Hippocampal formation (tissue), 2 donors: ENCODE results near the gene BABAM2.
"Not testable (repeated sequence)": the region's sequence is repeated elsewhere in the genome, so short reads cannot be mapped to it uniquely, and the experiment has no call there.

Experiments used
- DNase-seq, 2 donors: peaks; one replicate each; lab custom pipeline; 2025; lab: John Stamatoyannopoulos, UW

The BABAM2 gene

DNA sequence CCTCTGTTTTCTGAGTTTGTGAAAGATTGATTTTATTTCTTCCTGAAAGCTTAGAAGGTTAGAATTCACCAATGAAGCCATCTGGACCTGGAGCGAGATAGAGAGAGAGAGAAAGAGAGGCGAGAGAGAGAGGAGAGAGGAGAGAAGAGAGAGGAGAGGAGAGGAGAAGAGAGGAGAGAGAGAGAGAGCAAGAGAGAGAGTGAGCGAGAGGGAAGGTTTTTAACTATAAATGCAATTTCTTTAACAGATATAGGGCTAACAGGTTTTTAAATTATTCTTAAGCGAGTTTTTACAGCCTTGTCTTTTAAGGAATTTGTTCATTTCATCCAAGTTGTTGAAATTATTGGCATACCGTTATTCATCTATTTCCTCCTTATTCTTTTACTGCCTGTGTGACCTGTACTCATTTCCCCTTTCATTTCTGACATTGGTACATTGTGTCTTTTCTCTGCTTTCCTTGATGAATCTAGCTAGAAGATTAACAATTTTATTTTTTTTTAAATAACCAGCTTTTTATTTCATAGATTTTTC, 56.1 kb downstream of the BABAM2 start:
- DNase-seq: no peak

DNA sequence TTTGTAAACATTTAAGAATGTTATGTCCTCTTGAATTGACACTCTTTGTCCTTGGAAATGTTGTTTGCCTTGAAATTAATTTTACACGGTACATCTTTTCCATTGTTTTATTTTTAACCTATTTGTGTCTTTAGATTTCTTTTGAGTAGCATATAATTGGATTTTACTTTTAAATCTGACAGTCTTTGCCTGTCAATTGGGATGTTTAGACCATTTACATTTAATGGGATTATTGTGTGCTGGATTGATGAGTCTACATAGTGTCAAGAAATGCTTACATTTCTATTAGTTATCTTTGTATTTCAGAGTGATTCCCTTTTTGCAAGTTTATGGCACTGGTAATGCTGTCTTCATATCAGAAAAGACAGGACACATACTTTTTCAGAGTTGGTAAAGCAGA, 61.5 kb downstream of the BABAM2 start:
- DNase-seq: no peak

DNA sequence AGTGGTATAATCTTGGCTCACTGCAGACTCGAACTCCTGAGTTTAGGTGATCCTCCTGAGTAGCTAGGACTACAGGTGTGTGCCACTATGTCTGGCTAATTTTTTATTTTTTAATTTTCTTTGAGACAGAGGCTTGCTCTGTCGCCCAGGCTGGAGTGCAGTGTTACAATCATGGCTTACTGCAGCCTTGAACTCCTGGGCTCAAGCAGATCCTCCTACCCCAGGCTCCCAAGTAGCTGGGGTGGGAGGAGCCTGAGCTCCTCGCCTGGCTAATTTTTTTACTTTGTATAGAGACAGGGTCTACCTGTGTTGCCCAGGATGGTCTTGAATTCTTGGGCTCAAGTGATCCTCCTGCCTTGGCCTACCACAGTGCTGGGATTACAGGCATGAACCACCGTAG, 62.5 kb downstream of the BABAM2 start:
- no peak for DNase-seq

DNA sequence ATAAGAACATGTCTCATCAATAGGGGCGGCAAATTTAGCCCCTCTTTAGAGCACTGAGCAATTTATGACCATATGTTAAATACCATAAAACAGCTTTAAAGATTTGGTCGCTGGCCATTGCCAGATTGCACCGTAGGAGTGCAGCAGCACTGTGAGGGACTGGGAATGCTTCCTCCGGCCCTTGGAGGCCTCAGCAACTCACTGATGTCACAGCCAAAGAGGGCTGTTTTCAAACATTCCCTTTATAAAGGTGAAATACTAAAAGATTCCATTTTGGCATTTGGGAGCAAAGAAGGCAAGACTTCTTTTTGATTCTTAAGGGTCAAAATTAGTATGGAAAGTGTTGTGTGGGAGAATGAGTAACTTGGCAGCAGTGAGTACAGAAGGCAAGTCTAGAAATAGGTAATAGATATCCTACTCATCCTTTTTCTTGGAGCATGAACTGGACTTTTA, 63.7 kb downstream of the BABAM2 start:
- DNase-seq: peak in 1 of 2 donors; percentile 55

DNA sequence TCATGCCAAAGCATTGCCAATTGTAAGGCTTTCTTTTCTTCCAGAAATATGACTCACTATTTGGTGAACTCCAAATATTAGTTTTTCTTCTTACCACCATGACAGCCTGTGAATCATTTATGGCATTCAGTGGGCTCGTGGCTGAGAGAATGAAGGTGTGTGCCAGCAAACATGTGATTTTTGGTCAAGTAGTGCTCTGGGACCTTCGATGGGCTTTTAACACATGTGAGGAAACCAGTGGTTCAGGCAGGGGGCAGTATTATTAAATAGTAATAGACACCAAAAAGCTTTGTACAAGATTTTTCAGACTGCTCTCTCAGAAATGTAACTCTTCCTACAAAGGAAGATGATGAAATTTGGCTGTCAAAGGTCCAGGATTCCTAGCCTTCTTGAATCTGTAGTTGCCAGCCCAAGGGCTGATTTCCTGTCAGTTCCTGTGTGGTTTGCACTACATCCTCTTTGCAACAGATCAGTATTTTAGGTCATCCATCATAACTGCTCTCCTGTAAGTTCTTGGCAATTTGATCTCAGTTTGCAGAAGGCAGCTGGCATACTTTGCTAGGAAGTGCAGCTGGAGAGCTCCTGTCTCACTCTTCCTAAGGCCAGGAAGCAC, 64.3 kb downstream of the BABAM2 start:
- peak in 1 of 2 donors; percentile 49 for DNase-seq

DNA sequence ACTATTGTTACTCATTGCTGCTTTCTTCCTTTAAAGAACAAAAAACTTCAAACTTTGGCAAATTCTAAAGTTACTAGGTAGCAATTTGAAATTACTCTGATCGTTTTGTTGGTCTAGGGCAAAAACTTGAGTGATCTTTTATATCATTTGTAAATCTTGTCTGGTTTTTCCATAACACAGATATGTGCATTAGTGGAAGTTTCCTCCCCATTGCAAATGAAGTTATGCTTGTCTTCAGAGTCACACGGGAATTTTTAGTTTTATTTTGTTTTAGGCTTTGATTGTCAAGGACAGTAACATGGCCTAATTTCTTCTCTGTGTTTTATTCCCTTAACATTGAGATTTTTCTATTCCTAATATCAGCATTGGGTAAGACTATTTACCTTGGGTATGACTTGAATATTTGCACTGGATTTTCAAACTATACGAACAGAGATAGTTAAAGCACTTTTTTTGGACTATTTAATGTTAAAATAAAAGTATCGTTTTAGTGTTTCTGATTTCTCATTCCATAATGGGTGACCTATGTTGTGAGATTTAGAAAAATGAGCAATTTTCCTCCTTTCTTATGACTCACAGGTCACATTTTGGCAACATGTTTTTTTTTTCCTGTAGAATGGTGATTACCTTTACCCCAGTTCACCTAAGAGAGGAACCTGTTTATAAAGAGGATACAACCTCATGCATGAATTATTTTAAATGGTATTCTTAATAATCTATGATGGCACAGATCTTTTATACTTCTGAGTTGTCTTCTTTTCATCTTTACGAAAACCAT, 65.0 kb downstream of the BABAM2 start:
- no peak for DNase-seq

DNA sequence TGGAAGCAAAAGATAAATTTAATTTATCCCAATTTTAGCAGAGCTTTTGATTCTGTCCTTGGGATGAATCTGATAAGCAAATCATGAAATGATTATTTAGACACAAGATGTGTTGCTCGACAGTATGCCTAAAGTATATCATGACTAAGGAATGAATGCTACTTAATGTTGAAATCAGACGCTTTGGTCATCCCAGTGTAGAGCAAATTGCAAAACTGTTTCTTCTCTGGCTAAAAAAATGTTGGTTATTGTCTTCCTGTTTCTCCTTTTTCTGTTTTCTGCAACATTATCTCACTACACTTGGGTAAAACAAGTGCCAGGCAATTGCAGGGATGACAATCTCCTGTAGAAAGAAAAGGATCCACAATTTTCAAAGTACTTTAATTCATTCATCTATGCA, 66.4 kb downstream of the BABAM2 start:
- DNase-seq: no peak

DNA sequence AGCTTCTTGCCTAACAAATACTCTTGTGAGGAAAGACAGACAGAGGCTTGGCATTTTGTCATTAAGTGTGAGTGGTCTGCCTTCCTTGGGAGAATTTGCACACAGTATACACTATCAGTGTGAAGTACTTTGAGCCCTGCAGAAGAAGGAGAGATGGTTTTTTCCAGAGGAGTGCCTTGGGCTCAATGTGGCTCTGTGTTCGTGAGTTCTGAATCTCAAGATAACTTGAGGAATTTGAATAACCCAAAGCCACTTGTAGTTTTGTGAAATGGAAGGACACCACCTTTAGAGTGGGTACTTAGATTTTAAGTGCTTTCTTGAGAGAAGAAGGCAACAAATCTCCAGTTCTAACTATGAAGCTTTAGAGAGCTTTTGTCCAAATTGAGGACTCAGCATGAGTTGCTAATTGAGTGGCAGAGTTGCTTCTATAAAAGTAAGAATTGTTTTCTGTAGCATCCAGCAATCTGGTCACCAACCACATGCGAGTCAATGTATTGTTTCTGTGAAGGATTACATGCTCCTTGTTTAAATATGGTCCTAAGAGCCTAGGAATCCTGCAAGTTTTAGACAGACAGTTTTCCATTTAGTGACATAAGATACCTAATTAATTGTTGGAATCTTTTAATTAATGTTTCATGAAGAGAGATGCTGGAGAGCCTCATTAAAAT, 68.3 kb downstream of the BABAM2 start:
- DNase-seq: no peak

DNA sequence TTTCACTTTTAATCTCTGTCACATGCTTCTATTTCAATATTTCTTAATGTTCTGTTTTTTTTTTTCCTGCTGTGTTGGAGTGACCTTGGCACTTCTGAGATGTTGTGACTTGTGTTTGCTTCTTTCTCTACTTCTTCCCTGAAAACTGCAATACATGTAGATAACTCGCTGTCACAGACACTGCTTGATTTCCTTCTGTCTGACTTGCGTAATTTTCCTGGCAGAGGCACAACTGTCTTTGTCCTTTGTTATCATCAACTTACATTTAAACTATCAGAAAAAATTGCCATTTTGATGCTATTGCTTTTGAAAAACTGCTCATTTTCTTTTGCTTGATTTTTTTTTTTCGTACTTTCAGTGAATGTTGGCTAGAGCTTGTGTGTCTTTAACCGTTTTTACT, 69.0 kb downstream of the BABAM2 start:
- peak in 1 of 2 donors; percentile 8 for DNase-seq

DNA sequence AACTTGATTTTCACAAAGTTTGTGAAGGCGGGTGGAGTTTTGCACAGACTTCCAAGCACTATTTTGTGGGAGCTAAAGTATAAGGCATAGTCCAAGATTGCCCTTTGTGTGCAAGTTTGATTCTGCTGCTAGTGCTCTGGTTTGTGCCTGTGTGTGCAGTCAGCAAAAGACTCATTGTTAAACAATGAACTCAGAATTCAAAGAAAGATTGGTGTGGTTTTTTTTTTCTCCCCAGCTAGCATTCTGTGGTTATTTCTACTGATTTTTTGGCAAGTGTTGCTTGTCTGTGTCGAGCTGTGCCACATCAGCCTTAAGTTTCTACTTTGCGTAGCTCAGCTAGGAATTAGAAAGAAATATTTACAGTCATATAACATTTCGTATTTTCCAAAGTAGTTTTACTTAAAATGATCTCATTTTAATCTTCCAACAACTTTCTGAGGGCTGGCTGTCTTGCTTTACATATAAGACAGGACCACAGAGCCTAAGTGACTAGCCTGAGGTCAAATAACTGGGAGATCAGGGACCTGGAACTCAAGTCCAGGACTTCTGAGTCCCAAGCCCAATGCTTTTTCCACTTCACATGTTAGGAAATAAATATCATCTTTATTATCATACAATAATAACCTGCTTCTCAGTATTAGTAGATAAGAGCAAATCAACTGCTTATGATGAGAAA, 69.8 kb downstream of the BABAM2 start:
- DNase-seq: no peak

DNA sequence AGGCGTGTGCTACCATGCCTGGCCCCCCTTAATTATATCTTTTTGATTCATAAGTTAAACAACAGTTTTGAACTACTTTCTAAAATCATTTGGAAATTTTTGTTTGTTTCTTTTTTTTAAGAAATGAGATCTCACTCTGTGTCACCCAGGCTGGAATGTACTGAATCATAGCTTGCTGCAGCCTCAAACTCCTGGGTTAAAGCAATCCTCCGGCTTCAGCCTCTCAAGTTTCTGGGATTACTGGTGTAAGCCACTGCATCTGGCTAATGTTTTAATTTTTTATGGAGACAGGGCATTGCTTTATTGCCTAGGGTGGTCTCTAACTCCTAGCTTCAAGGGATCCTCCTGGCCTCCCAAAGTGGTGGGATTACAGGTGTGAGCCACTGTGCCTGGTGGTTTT, 71.5 kb downstream of the BABAM2 start:
- no peak for DNase-seq

DNA sequence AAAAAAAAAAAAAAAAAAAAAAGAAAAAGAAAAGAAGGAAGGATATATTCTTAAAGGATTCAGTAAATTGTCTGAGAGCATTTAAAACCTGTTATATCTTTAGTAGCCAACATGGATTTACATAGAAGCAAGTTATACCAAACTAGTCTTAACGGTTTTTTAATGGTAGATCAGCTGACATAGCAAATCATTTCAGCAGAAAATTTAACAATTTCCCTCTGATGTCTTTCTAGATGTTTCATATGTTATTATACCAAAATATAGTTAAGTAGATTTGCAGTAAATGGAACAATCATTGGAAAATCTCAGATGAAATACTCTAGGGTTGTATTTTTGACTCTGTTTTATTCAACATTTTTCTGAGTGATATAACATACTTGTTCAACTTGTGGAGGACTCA, 72.9 kb downstream of the BABAM2 start:
- no peak for DNase-seq

DNA sequence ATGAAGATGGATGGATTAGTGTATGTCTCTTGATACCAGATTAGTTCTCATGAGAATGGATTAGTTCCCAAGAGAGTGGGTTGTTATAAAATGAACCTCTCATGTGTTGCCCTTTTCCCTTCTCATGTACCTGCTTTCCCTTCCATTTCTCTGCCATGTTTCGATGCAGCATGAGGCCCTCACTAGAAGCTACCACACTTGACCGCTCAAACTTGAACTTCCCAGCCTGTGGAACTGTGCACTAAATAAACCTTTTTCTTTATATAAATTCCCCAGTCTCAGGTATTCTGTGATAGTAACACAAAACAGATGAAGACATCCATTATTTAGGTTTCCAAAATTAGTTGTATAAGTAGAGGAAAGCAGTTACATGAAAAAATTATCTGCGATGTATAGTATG, 73.5 kb downstream of the BABAM2 start:
- no peak for DNase-seq

DNA sequence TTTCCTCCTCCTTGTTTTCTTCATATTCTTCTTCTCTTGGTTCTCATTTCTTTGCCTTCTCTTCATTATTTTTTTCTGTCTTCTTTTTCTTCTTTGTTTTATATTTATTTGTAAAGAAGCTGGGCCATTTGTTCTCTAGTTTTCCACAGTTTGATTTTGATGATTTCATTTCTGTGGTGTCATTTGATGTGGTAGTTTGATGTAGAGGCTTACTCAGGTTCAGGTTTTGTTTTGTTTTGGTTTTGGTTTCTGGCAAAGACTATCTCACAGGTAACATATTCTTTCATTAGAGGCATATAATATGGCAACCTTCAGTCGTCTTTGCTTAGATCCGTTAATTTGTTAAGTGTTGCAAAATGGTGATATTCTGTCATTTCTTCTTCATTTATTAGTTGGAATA, 75.3 kb downstream of the BABAM2 start:
- no peak for DNase-seq

DNA sequence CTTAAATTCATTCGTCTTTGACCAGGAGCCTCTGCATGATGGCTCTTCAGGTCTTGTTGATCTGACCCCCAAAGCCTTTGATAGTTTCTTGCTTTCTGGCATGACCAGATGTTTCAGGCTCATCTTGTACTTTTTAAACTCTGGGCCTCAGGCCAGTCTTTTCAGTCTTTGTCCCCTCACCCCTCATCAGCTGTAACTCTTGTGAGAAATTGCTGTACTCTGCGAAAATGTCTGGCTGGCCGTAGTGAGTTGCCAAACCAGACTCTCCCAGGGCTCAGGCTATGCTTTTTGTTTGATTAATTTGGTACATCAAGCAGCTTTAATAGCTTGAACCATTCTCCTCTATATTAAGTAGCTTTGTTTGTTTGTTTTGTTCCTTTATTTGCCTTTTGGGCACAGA, 75.9 kb downstream of the BABAM2 start:
- DNase-seq: no peak

DNA sequence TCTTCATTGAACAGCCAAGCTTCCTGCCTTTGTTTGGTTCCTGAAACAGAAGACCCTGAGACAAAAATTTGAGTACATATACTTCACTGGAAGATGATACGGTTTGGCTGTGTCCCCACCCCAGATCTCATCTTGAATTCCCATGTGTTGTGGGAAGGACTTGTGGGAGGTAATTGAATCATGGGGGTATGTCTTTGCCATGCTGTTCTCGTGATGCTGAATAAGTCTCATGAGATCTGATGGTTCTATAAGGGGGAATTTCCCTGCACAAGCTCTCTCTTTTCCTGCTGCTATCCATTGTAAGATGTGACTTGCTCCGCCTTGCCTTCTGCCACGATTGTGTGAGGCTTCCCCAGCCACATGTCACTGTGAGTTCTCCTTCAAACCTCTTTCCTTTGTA, 76.5 kb downstream of the BABAM2 start:
- no peak for DNase-seq

DNA sequence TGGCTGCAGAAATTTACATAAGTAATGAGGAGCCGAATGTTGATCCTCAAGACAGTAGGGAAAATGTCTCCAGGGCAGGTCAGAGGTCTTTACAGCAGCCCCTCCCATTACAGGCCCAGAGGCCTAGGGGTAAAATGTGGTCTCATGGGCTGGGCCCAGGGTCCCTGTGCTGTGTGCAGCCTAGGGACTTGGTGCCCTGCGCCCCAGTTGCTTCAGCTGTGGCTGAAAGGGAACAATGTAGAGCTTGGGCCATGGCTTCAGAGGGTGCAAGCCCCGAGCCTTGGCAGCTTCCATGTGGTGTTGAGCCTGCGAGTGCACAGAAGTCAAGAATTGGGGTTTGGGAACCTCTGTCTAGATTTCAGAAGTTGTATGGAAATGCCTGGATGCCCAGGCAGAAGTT, 77.5 kb downstream of the BABAM2 start:
- not testable (repeated sequence) for DNase-seq

DNA sequence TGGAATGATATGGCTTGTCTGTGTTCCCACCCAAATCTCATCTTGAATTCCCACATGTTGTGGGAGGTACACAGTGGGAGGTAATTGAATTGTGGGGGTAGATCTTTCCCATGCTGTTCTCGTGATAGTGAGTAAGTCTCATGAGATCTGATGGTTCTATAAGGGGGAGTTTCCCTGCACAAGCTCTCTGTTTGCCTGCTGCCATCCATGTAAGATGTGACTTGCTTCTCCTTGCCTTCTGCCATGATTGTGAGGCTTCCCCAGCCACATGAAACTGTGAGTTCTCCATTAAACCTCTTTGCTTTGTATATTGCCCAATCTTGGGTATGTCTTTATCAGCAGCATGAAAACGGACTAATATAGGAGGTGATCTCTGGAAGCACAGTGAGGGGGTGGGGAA, 78.4 kb downstream of the BABAM2 start:
- DNase-seq: not testable (repeated sequence)

DNA sequence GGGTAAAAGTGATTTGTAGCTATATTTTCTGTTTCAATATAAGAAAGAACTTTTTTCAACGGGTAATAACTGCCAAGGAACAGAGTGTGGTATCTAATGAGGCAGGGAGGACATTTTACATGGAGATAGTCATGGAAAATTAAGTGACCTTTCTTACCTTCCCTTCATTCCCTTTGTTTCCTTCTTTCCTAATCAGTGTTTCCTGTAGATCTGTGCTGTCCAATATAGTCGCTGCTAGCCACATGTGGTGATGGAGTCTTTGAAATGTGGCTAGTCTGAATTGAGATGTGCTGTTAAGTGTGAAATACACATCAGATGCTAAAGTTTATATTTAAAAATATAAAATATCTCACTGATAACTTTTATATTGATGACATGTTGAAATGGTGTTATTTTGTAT, 81.8 kb downstream of the BABAM2 start:
- DNase-seq: no peak

DNA sequence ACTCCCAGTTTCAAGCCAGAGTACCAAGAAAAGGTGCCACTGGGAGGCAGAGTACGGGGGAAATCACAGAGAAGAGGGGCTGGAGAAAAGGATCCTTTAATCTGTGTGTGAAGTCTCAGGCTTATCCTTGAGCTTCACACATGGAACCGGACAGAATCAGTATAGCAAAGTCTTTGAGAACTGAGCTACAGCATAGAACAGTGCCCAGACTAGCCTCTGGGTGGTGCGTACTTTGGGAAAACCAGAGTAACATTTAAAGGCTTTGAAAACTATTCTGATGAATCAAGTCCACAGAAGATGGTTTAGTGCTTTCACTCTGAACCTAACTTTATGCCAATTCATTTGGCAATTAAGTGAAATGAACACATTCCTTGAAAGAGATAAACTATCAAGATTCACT, 83.1 kb downstream of the BABAM2 start:
- DNase-seq: no peak

DNA sequence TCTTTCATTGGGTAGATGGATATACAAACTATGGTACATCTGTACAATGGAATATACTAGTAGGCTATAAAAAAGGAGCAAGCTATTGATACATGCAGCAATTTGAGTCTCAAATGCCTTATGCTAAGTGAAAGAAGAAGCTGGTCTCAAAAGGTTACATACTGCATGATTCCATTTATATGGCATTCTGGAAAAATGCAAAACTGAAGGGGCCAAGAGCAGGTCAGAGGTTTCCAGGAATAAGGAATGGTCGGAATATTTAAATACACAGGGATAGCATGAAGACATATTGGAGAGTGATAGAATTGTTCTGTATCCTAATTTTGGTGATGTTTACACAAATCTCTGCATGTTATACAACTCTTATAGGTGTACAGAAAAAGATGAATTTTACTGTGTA, 85.8 kb downstream of the BABAM2 start:
- DNase-seq: no peak

DNA sequence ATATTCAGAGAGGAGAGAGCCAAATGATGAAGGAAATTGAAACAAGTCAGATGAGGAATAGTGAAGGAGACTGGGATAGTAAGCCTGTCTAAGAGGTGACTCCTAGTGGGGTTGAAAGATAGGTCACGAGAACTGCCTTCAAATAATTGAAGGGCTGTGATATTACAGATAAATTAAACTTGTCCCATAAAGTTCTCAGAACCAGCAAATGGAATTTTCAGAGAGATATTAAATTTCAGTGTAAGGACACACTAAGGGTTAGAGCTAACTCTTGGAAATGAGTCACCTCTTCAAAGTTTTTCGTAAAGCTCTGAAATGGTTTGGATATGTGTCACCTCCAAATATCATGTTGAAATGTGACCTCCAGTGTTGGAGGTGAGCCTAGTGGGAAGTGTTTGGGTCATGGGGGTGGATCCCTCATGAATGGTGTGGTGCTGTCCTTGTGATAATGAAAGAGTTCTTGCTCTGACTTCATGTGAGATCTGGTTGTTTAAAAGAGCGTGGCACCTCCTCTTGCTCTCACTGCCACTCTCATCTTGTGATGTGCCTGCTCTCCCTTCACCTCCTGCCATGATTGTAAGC, 87.3 kb downstream of the BABAM2 start:
- no peak for DNase-seq
